GM12878 (cell line): Measurements from ENCODE around the gene SLC1A7. TPM values are rescaled to one million over a fixed set of nuclear protein-coding genes. Genes with fewer than 3 reads are reported as not detected.

ENCODE experiments used
- ATAC-seq: fragments of 200-7000 bp; cut with Tn5 transposase; 3 replicates; pipeline ENCODE4 v1.9.1; 2020; ENCODE audit warnings: mild to moderate bottlenecking, moderate library complexity
- BruUV-seq: library from RNA; stranded (reverse); fragments of 400-500 nt; replicated peaks from 2 replicates; lab custom pipeline; 2021; lab: Mats Ljungman, UMichigan
- CTCF ChIA-PET: fragments of 300-600 bp; sonication (Branson Sonifier 250); formaldehyde crosslinking; extraction: SDS; loops from one replicate; lab custom pipeline; 2021; ENCODE audit warnings: inconsistent platforms; lab: Yijun Ruan, JAX
- POLR2A ChIA-PET: fragments of 350-600 bp; formaldehyde crosslinking; extraction: SDS; loops from one replicate; lab custom pipeline; 2021; ENCODE audit warnings: inconsistent platforms; lab: Charles Lee
- RAD21 ChIA-PET: fragments of 300-600 bp; sonication (Branson Sonifier 250); formaldehyde crosslinking; loops from one replicate; lab custom pipeline; 2023; ENCODE audit warnings: antibody characterized with exemption; ENCODE audit not compliant: unreplicated experiment; lab: Charles Lee
- SMC1A ChIA-PET: fragments of 300-600 bp; sonication (Branson Sonifier 250); formaldehyde crosslinking; loops from one replicate; lab custom pipeline; 2023; ENCODE audit not compliant: unreplicated experiment, uncharacterized antibody; lab: Charles Lee
- DNase-seq: peaks from one replicate; pipeline ENCODE4 v3.0.0-alpha.2; 2011; ENCODE audit warnings: low read depth, low spot score
- FAIRE-seq: peaks from 3 replicates; lab custom pipeline; 2011; peaks lifted over from hg19 to GRCh38; lab: Jason Lieb, UNC
- H2AFZ ChIP-seq: 2 replicates; pipeline ENCODE4 v1.6.0; 2011; ENCODE audit warnings: low read depth, low read length, control low read depth; ENCODE audit not compliant: control insufficient read depth
- H3K27ac ChIP-seq: 2 replicates; pipeline ENCODE4 v1.5.1; 2011; ENCODE audit warnings: control low read depth; ENCODE audit not compliant: control insufficient read depth, insufficient read depth
- H3K27me3 ChIP-seq, 2 experiments: replicated peaks in 1 of 2; 2 replicates each; pipeline versions ENCODE4 v1.6.0 to v1.6.1; 2011; ENCODE audit warnings: low read length in 1 of 2; ENCODE audit not compliant: control insufficient read depth in 2 of 2, insufficient read depth in 2 of 2
- H3K36me3 ChIP-seq, 2 experiments: 2 replicates each; pipeline ENCODE4 v1.5.1; 2011; ENCODE audit warnings: low read length in 1 of 2; ENCODE audit not compliant: control insufficient read depth in 2 of 2, insufficient read depth in 2 of 2
- H3K4me1 ChIP-seq: 2 replicates; pipeline ENCODE4 v1.6.1; 2011; ENCODE audit warnings: mild to moderate bottlenecking, low read length, moderate library complexity, mixed read lengths; ENCODE audit not compliant: control insufficient read depth, insufficient read depth
- H3K4me2 ChIP-seq: 2 replicates; pipeline ENCODE4 v1.6.0; 2011; ENCODE audit warnings: control low read depth; ENCODE audit not compliant: control insufficient read depth, insufficient read depth
- H3K4me3 ChIP-seq: fragments of 200-600 bp; sonication (generic); 2 replicates; pipeline ENCODE4 v1.5.1; 2016
- H3K79me2 ChIP-seq: 2 replicates; pipeline ENCODE4 v1.6.0; 2011; ENCODE audit warnings: low read length; ENCODE audit not compliant: control insufficient read depth, insufficient read depth
- H3K9ac ChIP-seq: 2 replicates; pipeline ENCODE4 v1.8.0; 2011; ENCODE audit warnings: low read length, control low read depth, mixed read lengths; ENCODE audit not compliant: control insufficient read depth, insufficient read depth
- H3K9me3 ChIP-seq: replicated peaks from 3 replicates; pipeline ENCODE4 v1.5.1; 2011; ENCODE audit warnings: mild to moderate bottlenecking, low read length; ENCODE audit not compliant: control insufficient read depth, insufficient read depth
- H4K20me1 ChIP-seq: 2 replicates; pipeline ENCODE4 v1.6.0; 2011; ENCODE audit not compliant: control insufficient read depth, insufficient read depth
- ATF2 ChIP-seq: IDR thresholded peaks from 2 replicates; pipeline ENCODE4 v1.6.1; 2012; ENCODE audit warnings: low read length, inconsistent platforms
- FOXK2 ChIP-seq: fragments of 450-650 bp; IDR thresholded peaks from 2 replicates; pipeline ENCODE4 v1.6.1; 2017; ENCODE audit warnings: mild to moderate bottlenecking, moderate library complexity
- HDGF ChIP-seq: fragments of 450-650 bp; IDR thresholded peaks from 2 replicates; pipeline ENCODE4 v1.6.1; 2016; ENCODE audit warnings: antibody characterized with exemption
- RELB ChIP-seq: fragments of 450-650 bp; IDR thresholded peaks from 2 replicates; pipeline ENCODE4 v1.6.1; 2017; ENCODE audit warnings: low read depth, mild to moderate bottlenecking, moderate library complexity
- SREBF2 ChIP-seq: IDR thresholded peaks from 2 replicates; pipeline ENCODE4 v1.6.1; 2012; ENCODE audit warnings: mild to moderate bottlenecking, low read length
- ZSCAN29 ChIP-seq: fragments of 450-650 bp; IDR thresholded peaks from 2 replicates; pipeline ENCODE4 v1.6.1; 2017; ENCODE audit warnings: mild to moderate bottlenecking, moderate library complexity
- WGBS: methylation state at CpG from one replicate; pipeline ENCODE4 v1.1.6; 2016; ENCODE audit warnings: low lambda C conversion rate; ENCODE audit not compliant: insufficient replicate concordance, insufficient coverage; ENCODE audit errors: missing lambda C conversion rate; 5-methylcytosine and 5-hydroxymethylcytosine counted together
- in situ Hi-C: fragments of 300-500 bp; cut with MboI; formaldehyde crosslinking; loops from 9 replicates; pipeline ENCODE4 v1.14.3; 2018; ENCODE audit warnings: mixed read lengths
- intact Hi-C: fragments of 100-400 bp; cut with micrococcal nuclease; formaldehyde crosslinking; loops from one replicate; pipeline ENCODE4 v1.14.2; 2022; ENCODE audit not compliant: unreplicated experiment
- polyA plus RNA-seq, 11 experiments: library from polyadenylated mRNA; depleted of rRNA in 4 of 11; unstranded in 6 of 11; stranded (reverse) in 5 of 11; fragments of >200 nt; fragmentation: Nextera tagmentation in 4 of 11; fragmentation: Illumina TruSeq in 1 of 11; extraction: Ambion mirVana in 4 of 11; extraction: Trizol in 1 of 11; gene quantifications; 1 replicate in 1 of 11; 2 replicates in 10 of 11; pipeline versions ENCODE4 v1.2.1 to v1.2.3, GENCODE V29; 2011 to 2016; ENCODE audit warnings: inconsistent platforms in 2 of 11, missing spikeins in 2 of 11, low read depth in 1 of 11
- total RNA-seq, 4 experiments: library from RNA; depleted of rRNA in 3 of 4; stranded (reverse); fragments of >200 nt in 3 of 4; fragmentation: Illumina TruSeq in 1 of 4; extraction: Trizol in 1 of 4; gene quantifications; 2 replicates each; pipeline versions ENCODE4 v1.2.1 to v1.2.3, GENCODE V29; 2013 to 2021

Gene SLC1A7
- total and polyA plus RNA-seq, 10 of the 15 experiments (the other 5 are each of a cell fraction or from before 2014, with no cell fraction given): not detected

- no peak overlapping the region for H3K4me2 ChIP-seq
- intact Hi-C loops: no loop called here
- H3K4me3 ChIP-seq: no peak overlapping the region
- H3K79me2 ChIP-seq: no peaks in the 10 kb centered on the region
- SMC1A ChIA-PET: interaction anchor here (1.8 kb wide), 1 partner anchor 9 kb away, joined by 6 read pairs; no protein-coding TSS in a partner anchor
- POLR2A ChIA-PET: no interaction called here
- H3K9ac ChIP-seq: no peak overlapping the region
- TF ChIP-seq ZSCAN29: no peak
- TF ChIP-seq RELB: no peak
- 36% methylated on average over 7 of the region's 7 CpGs for WGBS
- in situ Hi-C loops: no loop called here
- no peaks in the 10 kb centered on the region; a peak in 1 of 4 replicates for H3K27me3 ChIP-seq
- H4K20me1 ChIP-seq: no peaks in the 10 kb centered on the region
- no peaks in the 10 kb centered on the region for H3K4me1 ChIP-seq
- BruUV-seq: no TSS peak
- H3K36me3 ChIP-seq: no peaks in the 10 kb centered on the region
- no peak for DNase-seq
- CTCF ChIA-PET: no interaction called here
- no peak for ATAC-seq
- RAD21 ChIA-PET: no interaction called here
- H2AFZ ChIP-seq: no peak overlapping the region
- FAIRE-seq: no peak
- no peaks in the 10 kb centered on the region for H3K9me3 ChIP-seq
- H3K27ac ChIP-seq: no peak overlapping the region
Measured at GRCh38 chr1:53069265-53069662, 73.2 kb downstream of the SLC1A7 start.

DNA sequence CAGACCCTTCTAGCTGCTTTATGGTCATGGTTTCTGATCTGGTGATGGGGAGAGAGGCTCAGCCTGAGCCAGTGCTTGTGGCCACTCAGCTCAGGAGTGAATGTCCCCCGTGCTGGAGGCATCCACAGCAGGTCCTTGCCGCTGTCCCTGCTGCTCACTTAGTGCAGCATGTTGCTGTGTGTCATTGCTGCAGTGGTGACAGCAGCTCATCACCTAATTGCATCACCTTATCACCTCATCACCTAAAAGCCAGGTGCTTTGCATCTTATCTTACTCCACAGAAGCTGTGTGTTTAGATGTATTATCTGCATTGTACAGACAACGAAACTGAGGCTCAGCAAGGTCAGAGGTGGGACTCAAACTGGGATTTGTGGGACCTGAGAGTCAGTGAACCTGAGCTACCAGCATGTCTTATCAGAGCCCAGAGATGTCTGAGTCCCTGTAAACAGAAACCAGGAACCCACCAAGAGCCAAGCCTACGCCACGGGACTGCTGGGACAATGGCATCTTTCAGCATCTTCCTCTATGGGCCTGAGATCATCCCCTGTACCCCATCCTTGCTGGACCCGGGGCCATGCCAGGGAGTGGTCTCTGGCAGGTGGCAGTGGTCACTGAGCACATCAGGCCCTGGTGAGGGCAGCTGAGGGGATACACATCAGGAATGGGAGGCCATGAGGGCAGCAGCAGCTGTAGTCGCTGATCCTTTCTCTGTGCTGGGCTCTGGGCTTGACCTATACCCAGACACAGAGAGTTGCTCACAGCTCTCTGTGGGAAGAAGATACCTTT is 73.9 kb downstream of the SLC1A7 start:
- 54% methylated on average over 7 of the region's 7 CpGs for WGBS
- no peak for FAIRE-seq
- Histone ChIP-seq H3K27ac (no peak overlapping the region), H2AFZ (no peak overlapping the region), H3K4me2 (no peak overlapping the region), H3K9me3 (no peaks in the 10 kb centered on the region), H3K36me3 (no peaks in the 10 kb centered on the region), H4K20me1 (no peaks in the 10 kb centered on the region), H3K9ac (no peak overlapping the region), H3K79me2 (no peaks in the 10 kb centered on the region), H3K4me3 (no peak overlapping the region), H3K4me1 (no peaks in the 10 kb centered on the region), H3K27me3 (no peaks in the 10 kb centered on the region; a peak in 2 of 4 replicates)
- ChIA-PET RAD21 (no interaction called here), CTCF (interaction anchor here (0.8 kb wide), 1 partner anchor 14 kb away, joined by 3 read pairs; no protein-coding TSS in a partner anchor), POLR2A (no interaction called here), SMC1A (interaction anchor here (1.8 kb wide), 1 partner anchor 9 kb away, joined by 6 read pairs; no protein-coding TSS in a partner anchor)
- no TSS peak for BruUV-seq
- ATAC-seq: no peak
- in situ Hi-C loops (no loop called here), intact Hi-C loops (no loop called here)
- DNase-seq: no peak
- no peak for TF ChIP-seq ATF2
- TF ChIP-seq SREBF2: no peak
- no peak for TF ChIP-seq HDGF
- TF ChIP-seq FOXK2: no peak
